Tibial nerve (tissue), 3 donors: Measurements from ENCODE around the gene TCAIM.

Experiments
- CTCF ChIP-seq, 5 experiments: fragments of 200-600 bp in 3 of 5; fragments of 450-650 bp in 2 of 5; sonication (generic) in 3 of 5; IDR thresholded peaks; one replicate each; pipeline ENCODE4 v1.5.1; 2016 to 2019; ENCODE audit warnings: antibody characterized with exemption in 5 of 5, mild to moderate bottlenecking in 3 of 5, moderate library complexity in 2 of 5
- POLR2A ChIP-seq, 2 donors: fragments of 450-650 bp; IDR thresholded peaks; one replicate each; pipeline ENCODE4 v1.6.1; 2017; ENCODE audit warnings: antibody characterized with exemption in 2 of 2, mild to moderate bottlenecking in 2 of 2, moderate library complexity in 2 of 2

DNA sequence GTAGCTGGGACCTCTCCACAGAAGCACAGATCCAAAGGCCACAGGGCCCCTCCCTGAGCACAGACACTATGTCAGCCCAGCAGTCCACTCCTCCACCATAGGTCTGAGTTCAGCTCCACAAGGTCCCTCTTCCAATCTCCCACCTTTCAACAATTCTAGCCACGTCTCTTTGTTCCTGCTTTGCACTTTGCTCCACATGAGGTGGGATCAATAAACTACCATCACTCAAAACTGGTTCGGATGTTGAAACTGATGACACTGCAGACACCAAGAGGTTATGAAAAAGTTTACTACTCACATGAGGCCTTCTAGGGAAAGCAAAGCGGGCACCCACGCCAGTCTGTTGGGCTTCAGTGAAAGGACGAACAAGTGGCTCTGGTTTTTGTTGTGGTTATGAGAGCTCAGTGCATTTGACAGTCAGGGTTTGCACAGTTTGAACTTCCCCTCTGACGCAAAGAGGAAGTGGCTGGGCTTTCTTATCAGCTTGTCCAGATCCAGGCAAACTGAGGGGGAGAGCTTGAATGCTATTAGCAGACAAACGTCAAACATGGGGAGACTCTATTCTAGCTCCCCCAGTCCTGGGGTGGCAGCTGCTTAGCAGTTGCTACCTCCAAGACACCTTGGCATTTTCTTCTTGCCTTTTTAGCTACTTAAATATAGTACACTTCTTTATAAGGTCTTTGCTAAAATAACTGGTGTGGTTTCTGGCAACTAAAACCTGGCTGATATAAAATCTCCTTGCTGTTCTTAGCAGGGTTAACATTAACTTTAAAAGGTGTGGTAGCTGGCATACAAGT, 101.1 kb downstream of the TCAIM start:
- TF ChIP-seq CTCF (IDR thresholded peaks at IDR 0.05) (peak in 1 of 5 experiments; percentile 11), POLR2A (IDR thresholded peaks at IDR 0.05) (peak in 1 of 2 donors; percentile 29)
